GM19395 (cell line): ENCODE measurements around the gene ATOH8.

Experiments used
- ATAC-seq: cut with Tn5 transposase; IDR thresholded peaks from one replicate; pipeline ENCODE4 v1.9.1; 2021; ENCODE audit warnings: mild to moderate bottlenecking, moderate library complexity; ENCODE audit not compliant: unreplicated experiment

The ATOH8 gene

DNA sequence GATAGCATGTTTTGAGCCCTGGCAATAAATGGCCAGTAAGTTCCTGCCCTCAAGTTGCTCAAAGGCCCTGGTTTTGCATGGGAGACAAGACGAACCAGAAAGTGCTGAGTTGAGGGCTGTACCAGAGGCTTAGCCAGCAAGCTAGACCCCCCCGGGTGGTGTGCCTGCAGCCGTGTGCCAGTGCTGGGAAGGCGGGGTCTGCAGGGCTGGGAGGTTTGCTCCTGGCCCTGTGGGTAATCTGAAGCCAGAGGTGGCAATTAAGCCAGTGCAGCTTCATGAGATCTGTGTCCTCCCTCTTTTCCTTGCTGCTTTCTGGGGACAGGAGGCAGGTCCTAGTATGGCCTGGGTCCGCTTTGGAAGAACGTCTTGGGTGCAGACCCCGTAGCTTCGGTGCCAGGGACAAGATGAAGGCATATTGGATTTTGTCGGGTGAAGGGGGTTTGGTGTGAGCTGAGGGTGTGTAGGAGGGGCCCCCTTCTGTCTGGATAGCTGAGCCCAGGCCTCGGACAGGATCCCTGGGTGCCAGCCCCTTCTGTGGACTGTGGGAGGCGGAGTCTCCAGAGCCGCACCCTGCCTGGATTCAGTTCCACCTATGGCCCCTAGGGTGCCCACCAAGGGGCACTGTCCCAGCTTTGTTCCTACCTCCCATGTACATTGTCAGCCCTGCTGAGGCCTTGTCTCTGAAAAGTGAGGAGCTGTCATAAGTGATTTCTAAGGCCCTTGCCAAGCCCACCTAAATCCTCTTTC, 15.6 kb downstream of the ATOH8 start:
- no peak for ATAC-seq

- no peak for ATAC-seq
These were observed 16.2 kb downstream of the ATOH8 start for GRCh38 chr2:85769983-85770362.

DNA sequence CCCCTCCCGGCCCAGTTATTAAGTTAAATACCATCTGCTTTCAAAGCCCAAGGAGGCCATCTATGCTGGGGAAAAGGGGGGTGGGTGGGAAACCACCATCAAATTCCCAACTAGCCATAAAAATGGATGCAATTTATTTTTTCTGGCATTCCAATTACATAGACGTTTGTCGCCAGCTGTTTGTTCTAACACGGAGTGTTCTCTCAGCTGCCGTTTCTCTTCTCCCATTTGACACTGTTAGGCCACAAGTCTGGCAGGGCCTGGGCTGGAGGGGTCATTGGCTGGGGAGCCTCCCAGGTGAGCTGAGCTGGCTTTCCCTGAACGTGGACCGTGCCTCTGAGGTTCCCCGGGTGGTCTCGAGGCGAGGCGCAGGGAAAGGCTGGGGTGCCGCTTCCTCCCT, 16.6 kb downstream of the ATOH8 start:
- ATAC-seq = no peak

DNA sequence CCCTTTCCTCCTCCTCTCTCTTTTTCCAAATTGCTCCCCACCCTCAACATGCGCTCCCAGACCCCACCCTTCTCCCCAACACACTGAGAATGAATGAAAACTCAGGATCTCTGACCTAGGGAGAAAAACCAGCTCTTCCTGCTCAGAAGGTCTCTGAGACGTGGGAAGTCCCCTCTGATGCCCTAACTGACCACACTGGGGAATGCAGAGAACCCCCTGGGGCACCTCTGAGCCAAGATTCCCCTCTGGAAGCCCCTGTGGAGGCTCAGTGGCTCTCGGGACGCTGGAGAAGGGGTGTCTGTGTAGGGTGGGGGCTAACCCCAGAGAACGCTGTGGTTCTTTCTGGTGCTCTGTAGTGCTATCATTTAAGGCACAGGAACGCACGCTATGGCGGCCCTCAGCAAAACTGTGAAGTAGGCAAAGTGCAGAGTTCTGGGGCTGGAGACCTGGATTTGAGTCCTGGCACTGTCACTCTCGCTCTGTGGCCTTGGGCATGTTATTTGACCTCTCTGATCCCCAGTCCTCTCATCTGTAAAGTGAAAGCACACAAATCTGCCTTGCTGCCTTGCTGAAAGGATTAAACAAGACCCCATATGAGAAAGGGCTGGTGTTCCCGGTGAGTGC, 17.1 kb downstream of the ATOH8 start:
- ATAC-seq = no peak

- no peak for ATAC-seq
These were observed 17.7 kb downstream of the ATOH8 start for GRCh38 chr2:85771486-85771885.

- ATAC-seq = no peak
These were observed 18.4 kb downstream of the ATOH8 start for GRCh38 chr2:85772019-85772745.

DNA sequence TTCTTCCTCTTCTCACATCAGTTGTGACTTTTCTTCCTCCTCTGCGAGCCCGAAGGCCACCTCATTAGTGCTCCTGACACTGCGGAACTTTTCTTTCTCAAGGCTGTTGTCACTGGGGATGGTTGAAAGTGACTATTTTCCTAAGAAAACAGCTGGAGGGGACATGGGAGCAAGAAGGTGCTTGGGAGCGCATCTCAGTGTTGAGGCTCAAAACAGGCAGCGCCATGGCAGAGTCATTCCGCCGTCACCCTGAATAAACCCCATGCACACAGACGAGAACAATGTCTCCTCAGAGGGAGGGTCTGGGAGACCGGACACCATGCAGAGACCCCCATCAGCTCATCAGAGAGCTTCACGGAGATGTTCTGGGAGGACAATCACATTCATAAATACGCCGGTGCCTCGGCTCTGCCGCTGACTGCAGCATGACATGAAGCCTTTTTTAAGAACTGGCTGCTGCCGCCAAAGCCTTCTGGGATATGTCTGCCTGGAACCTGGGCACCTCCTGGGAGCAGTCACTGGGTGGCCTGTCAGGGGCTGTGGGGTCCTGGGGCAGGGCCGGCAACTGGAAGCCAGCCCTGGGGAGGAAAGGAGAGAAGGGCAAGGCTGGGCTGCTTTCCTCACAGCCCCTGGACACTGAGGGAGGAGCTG, 19.2 kb downstream of the ATOH8 start:
- ATAC-seq = no peak

GRCh38 chr2:85773692-85774091, 19.9 kb downstream of the ATOH8 start:
- ATAC-seq = no peak

- no peak for ATAC-seq
These were observed 20.6 kb downstream of the ATOH8 start for GRCh38 chr2:85774126-85774978.

DNA sequence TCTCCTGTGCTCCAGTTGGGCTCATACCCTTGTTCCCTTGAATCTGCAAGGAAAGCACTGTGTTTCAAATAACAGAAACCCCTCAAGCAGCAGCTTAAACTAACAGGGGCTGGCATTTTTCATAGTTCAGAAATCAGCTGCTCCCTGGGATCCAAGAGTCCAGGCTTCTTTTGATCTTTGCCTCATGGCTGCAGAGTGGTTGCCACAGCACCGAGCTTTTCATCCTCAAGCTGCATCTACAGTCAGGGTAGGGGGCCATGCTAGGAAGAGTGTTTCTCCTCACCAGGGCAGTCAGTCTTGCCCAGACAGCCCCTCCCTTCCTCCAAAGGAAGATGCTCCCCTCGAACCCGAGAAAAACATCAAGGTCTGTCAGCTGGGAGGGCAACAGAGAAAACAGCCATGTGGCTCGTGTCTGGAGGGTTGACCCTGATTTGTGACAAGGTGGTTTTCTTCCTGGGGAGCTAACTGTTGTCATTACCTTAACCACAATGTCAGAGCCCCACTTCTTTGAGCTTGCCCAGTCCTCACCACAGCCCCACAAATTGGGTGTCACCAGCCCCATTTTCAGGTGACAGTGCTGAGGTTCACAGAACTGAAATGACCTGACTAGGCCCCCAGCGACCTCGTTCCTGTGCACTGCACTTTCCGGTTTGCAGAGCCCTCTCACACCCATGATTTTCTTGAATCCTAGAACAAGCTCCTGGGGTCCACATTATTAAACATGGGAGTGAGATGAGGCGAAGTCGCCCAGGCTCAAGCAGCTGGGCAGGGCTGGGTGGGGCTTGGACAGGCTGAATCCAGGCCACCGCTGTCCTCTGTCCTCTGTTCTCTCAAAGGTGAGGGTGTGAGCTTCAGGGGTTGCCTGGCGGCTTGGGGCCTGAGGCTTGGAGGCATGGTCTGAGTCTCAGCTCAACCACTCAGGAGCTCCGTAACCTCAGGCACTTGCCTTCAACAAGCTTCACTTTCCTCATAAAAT, 21.9 kb downstream of the ATOH8 start:
- ATAC-seq = no peak

GRCh38 chr2:85776672-85777071, 22.9 kb downstream of the ATOH8 start:
- no peak for ATAC-seq

GRCh38 chr2:85777441-85777861, 23.7 kb downstream of the ATOH8 start:
- ATAC-seq = no peak

- ATAC-seq = no peak
These were observed 25.0 kb downstream of the ATOH8 start for GRCh38 chr2:85778646-85779379.

- no peak for ATAC-seq
These were observed 26.0 kb downstream of the ATOH8 start for GRCh38 chr2:85779641-85780315.

DNA sequence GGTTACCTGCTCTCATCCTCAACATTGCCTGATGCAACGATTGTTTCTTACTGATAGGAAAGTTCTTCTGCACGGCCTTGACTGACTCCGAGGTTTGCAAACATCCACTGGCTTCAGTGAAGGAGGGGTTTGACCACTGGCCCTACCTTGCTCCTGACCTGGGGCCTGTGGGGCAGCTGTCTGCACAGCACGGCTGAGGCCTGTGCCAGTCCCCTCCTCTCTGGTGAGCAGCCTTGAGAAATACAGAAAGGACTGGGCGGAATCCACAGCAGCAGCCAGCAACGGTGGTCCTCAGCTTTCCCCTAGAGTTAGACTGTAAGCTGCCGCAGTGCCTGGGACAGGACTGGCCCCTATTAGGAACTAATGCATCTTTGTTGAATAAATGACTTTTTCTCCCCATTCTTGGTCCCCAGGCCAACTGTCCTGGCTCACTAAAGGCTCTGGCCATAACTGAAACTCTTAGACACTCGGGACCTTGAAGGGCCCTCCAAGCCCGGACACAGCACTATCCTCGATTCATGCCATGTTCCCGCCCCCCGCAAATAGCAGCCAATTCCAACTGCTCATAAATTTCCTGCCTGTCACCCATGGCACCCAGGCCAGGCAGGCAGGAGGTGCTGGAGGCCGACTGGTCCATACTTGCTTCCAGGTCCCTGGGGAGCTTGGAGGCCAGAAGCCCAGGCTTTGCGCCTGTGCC, 26.7 kb downstream of the ATOH8 start:
- ATAC-seq = no peak

GRCh38 chr2:85781013-85781332, 27.2 kb downstream of the ATOH8 start:
- no peak for ATAC-seq

DNA sequence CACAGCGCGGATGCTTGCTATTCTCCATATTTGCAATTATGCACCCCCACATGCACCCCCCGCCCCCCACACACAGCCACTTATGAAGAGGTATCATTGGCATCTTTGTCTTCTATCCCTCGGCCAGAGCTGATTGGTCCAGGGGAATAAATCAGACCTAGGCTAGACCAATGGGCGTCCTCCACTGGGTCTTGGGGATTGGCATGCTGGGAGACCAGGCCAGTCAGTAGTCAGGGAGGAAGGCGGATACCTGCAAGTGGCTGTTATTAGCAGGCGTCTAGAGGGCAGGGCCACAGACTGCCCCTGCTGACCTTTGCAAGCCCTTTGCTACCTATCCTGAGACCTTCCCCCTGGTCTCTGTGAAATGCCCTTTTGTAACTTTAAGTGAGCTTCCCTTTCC, 30.0 kb downstream of the ATOH8 start:
- no peak for ATAC-seq

- no peak for ATAC-seq
These were observed 30.7 kb downstream of the ATOH8 start for GRCh38 chr2:85784474-85784986.
